GM10248 (cell line): ENCODE results near the gene CAVIN1.

Experiments
- CTCF ChIA-PET: fragments of 300-600 bp; sonication (Branson Sonifier 250); formaldehyde crosslinking; extraction: SDS; loops from one replicate; lab custom pipeline; 2021; ENCODE audit warnings: antibody characterized with exemption; lab: Yijun Ruan, JAX
- POLR2A ChIA-PET: fragments of 350-650 bp; sonication (Branson Sonifier 250); formaldehyde crosslinking; extraction: SDS; loops from one replicate; lab custom pipeline; 2020; ENCODE audit warnings: antibody characterized with exemption; lab: Yijun Ruan, JAX
- DNase-seq: peaks from one replicate; pipeline ENCODE4 v3.0.0; 2012; ENCODE audit errors: extremely low spot score
- TF ChIP-seq, protein P1 (sequence below): IDR thresholded peaks from 2 replicates; pipeline ENCODE4 v1.5.1; 2012; ENCODE audit warnings: mild to moderate bottlenecking, low read depth; ENCODE audit errors: extremely low read depth, missing control alignments, control extremely low read depth

The CAVIN1 gene

DNA sequence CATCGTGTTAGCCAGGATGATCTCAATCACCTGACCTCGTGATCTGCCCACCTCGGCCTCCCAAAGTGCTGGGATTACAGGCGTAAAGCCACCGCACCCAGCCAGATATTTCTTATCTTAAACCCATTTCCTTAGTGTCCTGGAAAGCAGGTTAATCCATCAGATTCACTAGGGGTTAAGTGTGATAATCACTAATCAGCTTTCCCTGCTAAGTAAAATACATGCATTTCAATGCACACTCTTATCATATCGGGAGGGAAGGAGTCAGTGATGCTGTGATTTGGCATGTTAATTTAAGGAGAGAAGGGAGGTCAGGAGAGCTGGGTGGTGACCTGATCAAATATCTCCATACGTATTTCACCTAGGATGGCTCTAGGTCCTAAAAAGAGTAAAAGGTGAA lies 63.9 kb downstream of the CAVIN1 start:
- TF ChIP-seq, protein P1, sequence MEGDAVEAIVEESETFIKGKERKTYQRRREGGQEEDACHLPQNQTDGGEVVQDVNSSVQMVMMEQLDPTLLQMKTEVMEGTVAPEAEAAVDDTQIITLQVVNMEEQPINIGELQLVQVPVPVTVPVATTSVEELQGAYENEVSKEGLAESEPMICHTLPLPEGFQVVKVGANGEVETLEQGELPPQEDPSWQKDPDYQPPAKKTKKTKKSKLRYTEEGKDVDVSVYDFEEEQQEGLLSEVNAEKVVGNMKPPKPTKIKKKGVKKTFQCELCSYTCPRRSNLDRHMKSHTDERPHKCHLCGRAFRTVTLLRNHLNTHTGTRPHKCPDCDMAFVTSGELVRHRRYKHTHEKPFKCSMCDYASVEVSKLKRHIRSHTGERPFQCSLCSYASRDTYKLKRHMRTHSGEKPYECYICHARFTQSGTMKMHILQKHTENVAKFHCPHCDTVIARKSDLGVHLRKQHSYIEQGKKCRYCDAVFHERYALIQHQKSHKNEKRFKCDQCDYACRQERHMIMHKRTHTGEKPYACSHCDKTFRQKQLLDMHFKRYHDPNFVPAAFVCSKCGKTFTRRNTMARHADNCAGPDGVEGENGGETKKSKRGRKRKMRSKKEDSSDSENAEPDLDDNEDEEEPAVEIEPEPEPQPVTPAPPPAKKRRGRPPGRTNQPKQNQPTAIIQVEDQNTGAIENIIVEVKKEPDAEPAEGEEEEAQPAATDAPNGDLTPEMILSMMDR = no peak
- DNase-seq = no peak
- CTCF ChIA-PET = interaction anchor here (1.3 to 1.8 kb wide), 4 partner anchors 9 to 155 kb away, joined by 4 to 9 read pairs (median 4); partner anchors contain the start of gene STAT3
- POLR2A ChIA-PET = no interaction called here

DNA sequence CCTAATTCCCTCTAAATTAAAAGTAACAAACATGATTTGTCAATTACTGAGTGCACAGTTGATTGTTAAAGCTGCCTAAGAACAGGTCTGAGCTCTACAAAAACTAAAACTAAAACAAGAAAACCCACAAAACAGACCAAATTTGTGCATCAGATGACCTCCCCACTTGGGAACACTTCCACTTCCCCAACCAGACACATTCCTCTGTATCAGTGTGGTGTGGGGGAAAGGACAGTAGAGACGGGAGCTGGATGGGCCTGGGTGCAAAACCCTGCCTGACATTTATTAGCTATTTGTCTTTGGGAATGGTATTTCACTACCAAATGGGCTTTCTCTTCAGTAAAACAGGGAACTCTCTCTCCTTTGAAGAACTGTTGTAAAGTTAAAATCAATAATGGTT lies 64.6 kb downstream of the CAVIN1 start:
- POLR2A ChIA-PET = no interaction called here
- no peak for DNase-seq
- CTCF ChIA-PET = interaction anchor here (0.6 to 1.8 kb wide), 11 partner anchors 10 to 405 kb away, joined by 3 to 9 read pairs (median 3); partner anchors contain the start of gene STAT3
- TF ChIP-seq, protein P1 = no peak

DNA sequence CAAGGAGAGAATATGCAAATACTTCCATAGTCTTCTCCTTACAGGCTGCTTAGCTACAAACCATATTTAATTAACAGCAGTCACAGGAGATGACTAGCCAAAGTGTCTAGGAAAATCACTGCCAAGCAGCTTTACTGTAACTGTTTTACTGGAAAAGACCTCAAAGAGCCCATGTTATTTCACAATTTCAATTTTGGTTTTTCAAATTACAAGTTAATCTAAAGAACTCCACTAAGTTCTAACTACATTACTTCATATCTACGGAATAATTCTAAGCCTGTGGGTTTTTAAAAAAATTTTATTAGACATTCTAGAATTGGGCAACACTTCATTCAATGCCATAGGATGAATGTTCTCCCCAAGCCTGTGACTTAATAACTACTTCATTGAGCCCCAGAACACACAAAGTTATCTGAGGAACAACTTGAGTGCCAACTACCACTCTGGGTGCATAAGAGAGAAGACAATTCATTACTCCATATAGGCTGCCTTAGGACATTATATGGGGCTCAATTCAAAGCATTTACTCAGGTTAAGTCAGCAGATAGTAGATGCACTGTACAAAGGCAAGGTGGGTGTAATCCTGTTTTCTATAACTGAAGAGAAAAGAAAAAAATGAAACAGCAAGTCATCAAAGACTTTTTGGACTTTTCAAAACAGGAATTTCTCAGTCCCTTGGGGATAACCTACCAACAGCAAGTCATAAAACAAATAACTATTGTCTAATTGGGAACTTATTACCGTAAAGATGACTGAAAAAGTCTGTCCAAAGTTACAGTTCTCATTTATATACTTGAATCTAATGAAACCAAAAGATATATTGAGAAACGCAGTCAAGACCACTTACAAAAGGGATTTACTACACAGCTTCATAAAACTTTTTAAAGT lies 67.9 kb downstream of the CAVIN1 start:
- ChIA-PET CTCF (interaction anchor here (1.4 to 2.0 kb wide), 2 partner anchors 41 to 47 kb away, joined by 3 to 4 read pairs; no protein-coding TSS in a partner anchor), POLR2A (interaction anchor here (0.7 kb wide), 1 partner anchor 29 kb away, joined by 4 read pairs; no protein-coding TSS in a partner anchor)
- no peak for DNase-seq
- TF ChIP-seq, protein P1 = no peak
